Frontal cortex (tissue), 4 donors: ENCODE results near the gene RBM44. TPM values are rescaled to one million over a fixed set of nuclear protein-coding genes. Genes with fewer than 3 reads are reported as not detected.

Experiments used
- DNase-seq, 2 donors: peaks; one replicate each; pipeline ENCODE4 v3.0.0; 2012; ENCODE audit warnings: low spot score in 2 of 2
- FAIRE-seq: peaks from 2 replicates; lab custom pipeline; 2012; peaks lifted over from hg19 to GRCh38; lab: Jason Lieb, UNC
- small RNA-seq: library from RNA; depleted of rRNA; stranded (forward); fragments of <200 nt; gene quantifications from one replicate; pipeline ENCODE3, GENCODE V24; 2014
- total RNA-seq: library from RNA; depleted of rRNA; stranded (reverse); fragments of >200 nt; gene quantifications from one replicate; pipeline ENCODE4 v1.2.3, GENCODE V29; 2014
- donor health status: control.
- donor health status: control.
- donor health status: control.

The RBM44 gene
- total RNA-seq, 1 donor from 2014 or later: 5.3 TPM

DNA sequence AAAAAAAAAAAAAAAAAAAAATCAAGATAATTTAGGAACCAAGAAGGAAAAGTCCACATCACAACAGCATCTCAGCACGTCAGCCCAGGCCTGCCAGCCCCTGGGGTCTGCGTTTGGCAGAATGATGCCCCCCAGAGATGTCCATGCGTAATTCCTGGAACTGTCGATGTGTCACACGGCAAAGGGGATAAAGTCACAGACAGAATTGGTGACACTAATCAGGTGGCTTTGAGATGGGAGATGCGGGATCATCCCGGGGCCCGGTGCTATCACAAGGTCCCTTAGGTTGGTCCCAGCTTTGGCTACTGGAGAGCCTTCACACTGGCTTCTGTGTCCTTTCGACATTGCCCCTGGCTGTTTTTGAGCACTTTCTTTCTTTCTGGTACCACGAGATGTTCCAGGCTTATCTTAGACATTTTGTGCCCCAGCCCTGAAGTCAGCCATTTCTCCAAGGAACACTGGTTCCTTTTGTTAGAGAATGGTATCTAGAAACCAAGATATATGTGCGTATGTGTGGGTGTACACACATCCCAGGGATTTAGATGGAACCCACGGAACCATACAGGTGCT is 81.5 kb downstream of the RBM44 start:
- FAIRE-seq: no peak
- no peak for DNase-seq

DNA sequence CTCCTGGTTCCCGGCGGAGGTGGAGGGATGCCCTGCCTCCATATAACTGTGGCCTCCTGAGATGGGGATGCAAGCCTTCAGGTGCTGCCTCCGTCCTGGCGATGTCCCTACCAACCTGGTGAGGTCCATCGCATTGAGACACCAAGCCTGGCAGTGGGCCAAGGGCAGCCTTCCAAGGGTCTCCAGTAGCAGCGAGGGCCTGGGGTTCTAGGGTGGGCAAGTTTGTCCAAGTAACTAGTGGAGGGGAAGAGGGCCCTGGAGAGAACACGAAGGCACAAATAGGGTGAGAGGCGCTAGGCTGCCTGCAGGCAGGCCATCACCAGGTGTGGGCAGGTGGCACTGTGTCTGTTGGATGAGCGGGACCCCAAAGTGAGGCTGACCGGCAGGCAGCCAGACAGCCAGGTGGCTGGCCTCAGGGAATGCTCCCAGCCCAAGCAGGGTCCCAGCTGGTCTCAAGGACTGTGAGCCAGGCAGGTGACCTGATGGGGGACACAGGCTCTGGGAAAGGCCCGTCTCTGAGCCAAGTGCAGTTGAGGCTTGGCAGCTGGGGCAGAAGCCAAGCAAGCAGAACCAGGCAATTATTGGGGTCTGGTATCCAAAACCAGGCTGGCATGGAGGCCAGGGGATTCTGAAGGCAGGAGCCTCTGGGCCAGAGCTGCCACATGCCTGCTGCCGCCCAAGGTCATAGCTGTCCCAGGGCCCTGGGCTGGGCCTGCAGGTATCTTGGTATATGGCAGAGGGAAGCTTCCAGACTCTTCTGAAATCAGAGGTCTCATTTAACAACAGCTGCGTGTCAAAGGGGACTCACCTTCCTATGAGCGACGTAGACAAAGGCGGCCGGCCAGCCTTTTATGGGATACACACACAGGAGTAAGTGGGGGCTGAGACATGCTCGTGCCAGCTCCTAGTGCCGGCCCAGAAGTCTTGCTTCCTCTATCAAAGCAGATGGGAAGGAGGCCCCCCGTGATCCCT is 84.2 kb downstream of the RBM44 start:
- FAIRE-seq (no peak), DNase-seq (no peak)

GRCh38 chr2:237883951-237884446 is 85.4 kb downstream of the RBM44 start:
- no peak for FAIRE-seq

DNA sequence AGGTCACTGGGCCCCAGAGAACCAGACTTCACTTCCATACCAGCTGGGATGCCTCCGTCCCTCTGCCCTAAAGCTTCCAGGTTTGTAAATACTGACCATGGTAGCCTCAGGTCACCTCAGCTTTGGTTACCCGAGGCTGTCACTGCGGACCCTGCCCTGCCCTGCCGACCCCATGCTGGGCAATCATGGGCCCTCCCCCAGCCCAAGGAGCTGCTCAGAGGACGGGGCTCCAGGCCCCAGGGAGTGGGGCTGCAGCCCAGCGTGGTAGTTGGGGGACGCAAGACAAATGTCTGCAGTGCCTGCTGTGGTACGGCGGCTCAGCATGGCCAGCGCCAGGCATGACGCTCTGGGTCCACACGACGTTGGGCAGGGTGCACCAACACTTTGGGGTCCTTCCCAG is 86.1 kb downstream of the RBM44 start:
- no peak for DNase-seq
- FAIRE-seq: no peak

More at GRCh38 chr2:237883951-237884446, 85.4 kb downstream of the RBM44 start:
- no peak for DNase-seq

DNA sequence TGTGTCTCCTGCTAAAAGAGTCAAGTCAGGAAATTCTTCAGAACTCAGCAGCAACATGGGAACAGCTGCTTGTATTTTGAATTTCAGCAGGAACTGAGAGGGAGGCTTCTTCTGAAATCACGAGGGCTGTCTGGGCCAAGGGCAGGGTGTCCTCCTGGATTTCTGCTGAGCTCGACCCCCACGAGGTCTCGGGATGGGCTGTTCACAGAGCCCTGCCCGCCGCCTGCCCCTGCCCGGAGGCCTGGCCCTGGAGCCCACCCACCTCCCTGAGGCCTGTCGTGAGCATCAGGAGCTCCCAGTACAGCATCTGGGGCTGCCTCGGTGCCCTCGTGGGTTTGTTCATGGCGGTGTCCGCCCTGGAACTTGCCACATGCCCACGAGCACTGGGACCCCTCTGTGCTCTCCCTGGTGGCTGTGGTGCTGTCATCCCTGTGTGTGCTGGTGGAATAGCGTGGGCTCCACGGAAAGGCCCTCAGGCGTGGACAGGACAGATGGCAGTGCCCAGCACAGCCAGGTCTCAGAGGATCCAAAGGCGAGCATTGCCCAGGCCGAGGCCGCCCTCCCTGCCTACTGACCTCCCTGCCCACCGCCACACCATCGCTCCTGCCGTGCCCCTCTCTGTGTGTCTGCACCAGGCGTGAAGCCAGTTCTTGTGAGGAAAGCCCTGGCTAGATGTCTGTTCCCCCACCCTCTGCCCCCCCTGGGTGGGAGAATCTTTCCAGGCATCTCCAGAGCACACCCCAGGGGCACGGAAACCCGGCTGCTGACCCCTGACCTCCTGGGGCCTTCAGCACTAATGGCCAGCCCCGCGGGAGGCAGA is 86.7 kb downstream of the RBM44 start:
- no peak for DNase-seq
- no peak for FAIRE-seq

GRCh38 chr2:237885931-237886684 is 87.5 kb downstream of the RBM44 start:
- FAIRE-seq (no peak), DNase-seq (no peak)

DNA sequence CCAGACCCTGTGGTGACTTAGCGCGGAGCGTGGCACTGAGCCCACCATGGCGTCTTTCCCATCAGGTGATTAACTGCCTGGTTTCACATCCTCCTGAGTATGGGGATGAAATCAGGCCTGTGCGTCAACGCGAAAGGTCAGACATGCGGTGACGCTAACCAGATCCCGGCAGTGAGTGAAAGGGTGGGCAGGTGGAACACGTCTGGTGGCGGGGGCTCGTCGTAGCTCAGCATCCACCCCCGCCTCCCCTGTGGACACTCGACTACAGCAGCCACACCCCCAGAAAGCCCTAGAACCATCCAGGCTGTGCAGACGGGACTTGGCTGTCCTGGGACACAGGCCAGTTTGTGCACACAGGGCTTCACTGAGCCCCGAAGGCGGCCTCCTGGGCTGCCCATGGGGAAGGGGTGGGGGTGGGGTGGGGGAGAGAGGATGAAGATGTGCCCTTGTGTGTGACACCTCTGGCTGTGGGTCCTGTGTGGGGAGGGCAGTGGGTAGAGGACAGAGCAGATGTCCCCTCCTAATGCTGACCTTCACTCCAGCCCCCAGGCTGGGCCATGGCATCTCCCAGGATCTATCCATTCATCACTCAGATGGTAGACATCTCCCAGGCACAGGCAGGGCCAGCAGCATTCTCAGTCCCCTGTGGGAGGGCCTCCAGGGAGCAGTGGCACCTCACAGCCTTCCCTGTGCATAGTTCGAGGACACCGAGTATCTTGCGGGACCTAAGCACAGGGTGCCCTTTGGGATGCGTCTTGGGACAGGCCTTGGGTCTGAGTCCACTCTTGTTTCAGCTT is 88.3 kb downstream of the RBM44 start:
- FAIRE-seq (no peak), DNase-seq (no peak)

GRCh38 chr2:237888389-237888788 is 89.8 kb downstream of the RBM44 start:
- DNase-seq (no peak), FAIRE-seq (no peak)

- FAIRE-seq (no peak), DNase-seq (no peak)
Observed at GRCh38 chr2:237889016-237889415, 90.4 kb downstream of the RBM44 start.

- no peak for DNase-seq
Observed at GRCh38 chr2:237889811-237890210, 91.2 kb downstream of the RBM44 start.

More at GRCh38 chr2:237889811-237890210, 91.2 kb downstream of the RBM44 start:
- FAIRE-seq: no peak

Small RNA genes within 50 kb of the gene (small RNA-seq; reads per million reads assigned to genes)
- not detected for gene RF00157

Other genes starting within 250 kb of the RBM44 start
- not detected for gene PRLH, start 232.2 kb upstream of the RBM44 start, total RNA-seq
- gene RAB17, start 208.0 kb upstream of the RBM44 start, total RNA-seq: 0.41 TPM
- gene LRRFIP1, start 171.2 kb upstream of the RBM44 start, total RNA-seq: 27.7 TPM
- 6.9 TPM for gene RAMP1, start 60.8 kb downstream of the RBM44 start, total RNA-seq
- gene UBE2F, start 168.2 kb downstream of the RBM44 start, total RNA-seq: 27.7 TPM